GM19025 (cell line): ENCODE data around the gene NSUN4.
"Not testable (repeated sequence)": the region's sequence is repeated elsewhere in the genome, so short reads cannot be mapped to it uniquely, and the experiment has no call there.

Experiments
- ATAC-seq: cut with Tn5 transposase; IDR thresholded peaks from one replicate; pipeline ENCODE4 v1.9.1; 2021; ENCODE audit warnings: mild to moderate bottlenecking, low read depth, moderate library complexity; ENCODE audit not compliant: unreplicated experiment

NSUN4 gene

DNA sequence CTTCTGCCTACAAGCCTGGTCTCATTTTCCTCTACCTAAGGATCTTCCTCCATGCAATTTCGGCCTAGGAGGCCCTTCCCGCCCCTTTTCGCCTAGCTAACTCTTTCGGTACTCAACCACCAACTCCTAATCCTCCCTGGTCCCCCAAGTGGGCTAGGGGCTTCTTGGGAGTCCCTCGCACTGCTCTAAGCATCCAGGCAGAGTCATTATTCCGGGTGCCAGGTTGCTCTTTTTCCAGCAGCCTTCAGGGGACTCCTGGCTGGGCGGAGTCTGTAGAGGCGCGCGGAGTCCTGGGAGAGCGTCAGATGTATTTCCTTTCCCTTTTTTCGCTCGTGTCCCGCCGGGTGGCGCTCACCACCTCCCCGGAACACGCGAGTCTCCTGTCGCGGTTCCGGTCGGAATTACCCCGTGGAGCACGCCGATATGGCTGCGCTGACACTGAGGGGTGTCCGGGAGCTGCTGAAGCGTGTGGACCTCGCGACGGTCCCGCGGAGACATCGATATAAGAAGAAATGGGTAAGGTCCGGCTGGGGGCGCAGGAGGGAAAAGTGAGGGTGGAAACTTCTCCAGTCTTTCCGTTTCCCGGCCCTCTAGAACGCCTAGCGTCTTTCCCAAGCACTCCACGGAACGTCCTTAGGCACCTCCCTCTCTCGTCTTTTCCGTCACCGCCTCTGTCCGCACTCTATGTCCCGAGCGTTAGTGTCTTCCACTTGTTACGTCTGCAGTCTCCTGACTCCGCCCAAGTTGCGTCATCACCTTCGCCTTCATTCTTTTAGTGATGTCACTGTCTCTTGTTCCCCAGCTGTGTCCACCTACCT is at the start of gene NSUN4:
NSUN4 (plus strand) TSS at position 404 of the 818 bp plus-strand sequence; CDS start at position 424, 20 bp downstream.
- peak; percentile 75 for ATAC-seq

- no peak for ATAC-seq
Observed at GRCh38 chr1:46295306-46295705, 45.3 kb upstream of the NSUN4 start.

- no peak for ATAC-seq
Observed at GRCh38 chr1:46298387-46298786, 42.2 kb upstream of the NSUN4 start.

DNA sequence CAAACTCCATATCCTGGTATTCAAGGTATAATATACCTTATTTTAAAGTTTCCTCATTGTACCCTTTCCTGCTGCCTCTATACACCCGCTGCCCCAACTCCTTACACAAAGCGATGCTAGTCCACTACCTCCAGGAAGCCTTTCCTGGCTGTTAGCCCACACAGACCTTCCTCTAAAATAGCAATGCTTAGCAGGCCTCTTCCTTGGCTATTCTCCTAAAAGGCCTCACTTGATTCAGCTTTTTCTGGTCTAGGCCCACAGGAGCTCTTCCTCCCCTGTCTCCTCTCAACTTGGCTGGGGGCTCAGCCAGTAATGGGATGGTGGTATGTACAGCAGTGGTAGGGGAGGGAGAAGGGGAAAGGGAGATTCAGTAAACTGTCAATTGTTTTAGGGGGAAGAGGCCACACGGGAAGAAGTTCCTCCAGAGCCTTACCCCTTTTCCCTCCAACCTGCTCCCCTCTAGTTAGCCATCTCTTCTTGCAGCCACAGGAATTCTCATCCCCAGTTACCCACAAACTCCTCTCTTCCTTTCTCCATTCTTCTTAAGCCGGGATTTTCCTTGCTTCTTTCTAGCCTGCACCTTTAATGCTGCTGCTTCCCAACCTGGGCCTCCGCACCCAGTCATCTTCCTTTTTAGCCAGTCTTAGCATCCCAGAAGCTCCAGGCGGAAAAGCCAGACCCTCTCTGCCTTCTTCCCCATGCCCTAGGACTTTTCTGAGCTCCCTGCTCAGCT is 39.8 kb upstream of the NSUN4 start:
- ATAC-seq, result no peak

DNA sequence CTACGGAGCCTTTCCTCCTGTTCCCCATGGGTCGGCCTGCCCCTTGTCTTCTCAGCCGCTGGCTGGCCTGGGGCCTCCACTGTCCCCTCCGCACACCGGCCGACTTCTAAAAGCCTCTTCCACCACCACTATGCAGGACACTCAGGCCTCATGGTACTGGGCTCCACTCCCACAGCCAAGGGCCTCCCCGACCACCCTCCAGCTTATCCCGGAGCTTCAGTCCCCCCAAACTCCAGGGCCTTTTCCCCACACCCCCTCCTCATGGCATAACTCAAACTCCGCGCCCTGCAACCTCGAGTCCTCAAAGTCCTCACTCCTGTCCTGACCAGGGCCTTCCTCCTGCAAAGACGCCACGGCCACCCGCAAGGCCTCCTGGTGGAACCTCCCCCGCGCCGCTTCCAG is 39.2 kb upstream of the NSUN4 start:
- no peak for ATAC-seq

DNA sequence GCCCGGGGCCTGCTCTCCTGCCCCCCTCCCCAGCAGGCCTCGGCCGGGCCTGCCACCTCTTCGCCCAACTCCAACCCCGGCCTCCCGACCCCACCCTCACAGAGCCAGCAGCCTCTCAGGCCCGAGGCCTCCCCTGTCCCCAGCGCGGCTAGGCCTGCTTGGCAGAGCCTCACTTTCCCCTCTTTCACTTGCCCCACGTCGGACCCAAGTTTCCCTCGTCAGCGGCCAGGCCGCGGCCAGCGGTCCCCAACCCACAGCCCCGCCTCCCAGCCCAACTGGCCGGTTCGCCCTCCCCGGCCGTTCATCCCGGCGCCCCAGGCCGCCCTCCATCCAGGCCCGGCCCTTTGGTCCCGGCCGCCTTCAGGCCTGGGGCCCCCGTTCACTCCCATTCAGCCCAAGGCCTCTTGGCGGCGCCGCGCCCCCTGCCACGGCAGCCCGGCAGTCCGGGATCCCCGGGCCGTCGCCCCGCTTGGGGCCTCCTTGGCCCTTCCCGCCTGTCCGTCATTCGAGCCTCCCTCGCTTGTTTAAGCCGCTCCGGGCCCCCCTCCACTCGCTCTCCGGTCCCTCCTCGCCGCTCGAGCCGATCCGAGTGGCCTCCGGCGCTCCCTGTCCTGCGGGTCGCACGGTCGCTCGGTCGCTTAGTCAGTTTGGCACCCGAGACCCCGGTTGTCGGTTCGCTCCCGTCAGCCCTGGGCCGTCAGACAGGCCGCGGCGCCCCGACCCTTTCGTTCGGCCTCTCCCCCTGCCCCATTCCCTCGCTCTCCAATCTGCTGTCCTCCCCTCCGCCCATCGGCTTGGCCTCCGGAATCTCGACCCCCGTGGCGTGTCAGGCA is 38.6 kb upstream of the NSUN4 start:
- no peak for ATAC-seq

DNA sequence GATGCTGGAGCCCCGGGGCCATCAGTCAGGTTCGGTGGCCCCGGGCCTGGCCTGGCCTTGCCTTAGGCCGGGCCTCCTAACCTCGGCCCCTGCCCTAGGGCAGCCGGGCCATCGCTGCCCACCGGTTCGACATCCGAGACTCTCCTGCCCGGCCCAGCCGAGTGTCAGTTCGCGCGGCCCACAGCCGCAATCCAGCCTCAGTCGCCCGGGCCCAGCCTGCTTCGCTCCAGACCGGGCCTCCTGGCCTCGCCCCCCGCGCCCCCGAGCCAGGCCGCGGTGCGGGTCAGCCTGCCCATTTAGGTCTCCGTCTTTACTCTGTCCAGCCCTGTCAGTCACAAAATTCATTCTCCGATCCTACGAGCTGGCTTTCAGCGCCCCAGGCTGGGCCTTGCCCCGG is 38.0 kb upstream of the NSUN4 start:
- peak; percentile 1 for ATAC-seq

DNA sequence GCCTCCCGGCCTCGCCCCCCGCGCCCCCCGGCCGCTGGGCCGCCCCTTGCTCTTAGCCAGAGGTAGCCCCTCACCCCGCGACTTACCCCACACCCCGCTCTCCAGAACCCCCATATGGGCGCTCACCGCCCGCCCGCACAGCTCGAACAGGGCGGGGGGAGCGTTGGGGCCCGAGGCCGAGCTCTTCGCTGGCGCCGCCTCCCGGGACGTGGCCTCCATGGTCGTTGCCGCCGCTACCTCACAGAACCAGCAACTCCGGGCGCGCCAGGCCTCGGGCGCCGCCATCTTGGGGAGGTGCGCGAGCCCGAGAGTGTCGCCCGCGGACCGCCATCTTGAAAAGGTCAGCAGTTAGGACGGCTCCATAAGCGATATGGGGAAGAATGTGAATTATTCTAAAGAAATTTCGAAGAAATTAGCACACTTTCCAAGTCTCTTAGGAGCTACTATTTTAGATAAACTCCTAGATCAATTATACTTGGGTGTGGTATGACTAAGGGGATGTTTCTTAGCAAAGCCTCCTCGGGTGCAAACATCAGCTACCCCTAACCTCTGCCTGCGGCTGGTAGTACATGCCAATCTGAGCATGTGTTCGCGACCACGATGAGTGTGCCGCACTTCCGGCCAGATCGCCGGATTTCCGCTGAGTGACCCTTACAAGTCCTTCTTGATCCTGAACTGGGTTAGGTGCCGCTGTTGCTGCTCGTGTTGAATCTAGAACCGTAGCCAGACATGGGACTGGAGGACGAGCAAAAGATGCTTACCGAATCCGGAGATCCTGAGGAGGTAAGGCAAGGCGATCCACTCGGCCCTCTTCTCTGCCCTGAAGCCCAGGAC is 37.4 kb upstream of the NSUN4 start, which contains the start of the genes LRRC41 and UQCRH:
LRRC41 (minus strand) TSS at position 579 of the 834 bp plus-strand sequence; CDS start at position 285, 294 bp downstream.
UQCRH (plus strand) TSS at position 661 of the 834 bp plus-strand sequence; CDS start at position 730, 69 bp downstream.
- peak; percentile 76 for ATAC-seq

DNA sequence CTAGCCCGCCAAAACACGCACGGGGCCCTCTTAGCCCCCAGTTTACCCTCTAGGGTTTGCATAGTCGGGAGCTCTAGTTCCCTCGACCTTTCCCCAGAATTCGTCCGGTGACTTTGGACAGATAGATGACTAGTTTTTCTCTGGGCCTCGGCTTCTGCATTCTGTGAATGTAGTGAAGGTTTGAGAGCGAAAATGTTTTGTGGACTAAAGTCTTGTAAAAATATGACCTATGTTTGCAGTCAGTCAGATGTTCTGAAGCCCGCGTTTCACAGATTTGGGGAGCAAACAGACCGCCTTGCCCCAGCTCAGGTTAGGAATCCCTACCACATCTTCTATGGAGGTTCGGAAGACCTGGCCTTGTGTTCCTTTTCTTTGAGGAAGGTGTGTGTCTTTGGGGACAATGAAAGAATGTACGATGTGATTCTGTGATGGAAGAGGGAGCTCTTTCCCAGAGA is 36.7 kb upstream of the NSUN4 start:
- no peak for ATAC-seq

DNA sequence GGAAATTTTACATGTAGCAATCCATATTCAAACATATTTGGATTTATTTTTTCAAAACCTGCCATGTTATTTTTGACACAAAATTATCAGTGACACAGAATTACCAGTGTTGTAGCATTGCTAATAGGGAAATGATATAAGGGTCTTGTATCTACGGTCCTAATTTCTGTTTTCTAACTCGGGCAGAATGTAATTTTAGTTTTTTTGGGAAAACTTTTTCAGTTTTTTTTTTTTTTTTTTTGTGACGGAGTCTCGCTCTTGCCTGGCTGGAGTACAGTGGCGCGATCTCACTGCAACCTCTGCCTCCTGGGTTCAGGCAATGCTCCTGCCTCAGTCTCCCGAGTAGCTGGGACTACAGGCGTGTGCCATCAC is 34.5 kb upstream of the NSUN4 start:
- no peak for ATAC-seq

GRCh38 chr1:46309401-46310159 is 31.0 kb upstream of the NSUN4 start:
- ATAC-seq, result no peak

DNA sequence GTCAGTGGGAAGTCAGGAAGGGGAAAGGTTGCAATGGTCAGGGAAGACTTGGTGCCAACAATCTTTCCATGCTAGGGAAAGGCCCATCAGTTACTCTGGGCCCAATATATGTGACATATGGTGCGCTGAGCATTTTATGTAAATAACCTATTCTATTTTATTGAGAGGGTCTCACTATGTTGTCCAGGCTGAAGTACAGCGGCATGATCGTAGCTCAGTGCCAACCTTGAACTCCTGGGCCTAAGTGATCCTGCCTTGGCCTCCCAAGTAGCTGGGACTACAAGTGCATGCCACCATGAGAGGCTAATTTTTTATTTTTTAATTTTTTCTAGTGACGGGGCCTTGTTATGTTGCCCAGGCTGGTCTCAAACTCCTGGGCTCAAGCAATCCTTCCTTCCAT is 30.3 kb upstream of the NSUN4 start:
- ATAC-seq, result no peak

- ATAC-seq, result no peak
Observed at GRCh38 chr1:46315669-46316403, 24.8 kb upstream of the NSUN4 start.

DNA sequence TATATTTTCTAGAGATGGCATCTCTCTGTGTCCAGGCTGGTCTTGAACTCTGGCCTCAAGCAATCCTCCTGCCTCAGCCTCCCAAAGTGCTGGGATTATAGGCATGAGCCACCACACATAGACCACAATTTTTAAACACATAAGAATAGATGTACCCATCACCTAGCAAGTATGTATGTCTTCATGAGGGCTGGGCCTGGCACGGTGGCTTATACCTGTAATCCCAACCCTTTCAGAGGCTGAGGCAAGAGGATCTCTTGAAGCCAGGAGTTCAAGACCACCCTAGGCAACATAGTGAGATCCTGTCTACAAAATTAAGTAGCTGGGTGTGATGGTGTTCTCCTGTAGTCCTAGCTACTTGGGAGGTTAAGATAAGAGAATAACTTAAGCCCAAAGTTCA is 23.3 kb upstream of the NSUN4 start:
- no peak for ATAC-seq

GRCh38 chr1:46319301-46319700 is 21.3 kb upstream of the NSUN4 start:
- not testable (repeated sequence) for ATAC-seq

- ATAC-seq, result not testable (repeated sequence)
Observed at GRCh38 chr1:46319960-46320914, 20.4 kb upstream of the NSUN4 start.

DNA sequence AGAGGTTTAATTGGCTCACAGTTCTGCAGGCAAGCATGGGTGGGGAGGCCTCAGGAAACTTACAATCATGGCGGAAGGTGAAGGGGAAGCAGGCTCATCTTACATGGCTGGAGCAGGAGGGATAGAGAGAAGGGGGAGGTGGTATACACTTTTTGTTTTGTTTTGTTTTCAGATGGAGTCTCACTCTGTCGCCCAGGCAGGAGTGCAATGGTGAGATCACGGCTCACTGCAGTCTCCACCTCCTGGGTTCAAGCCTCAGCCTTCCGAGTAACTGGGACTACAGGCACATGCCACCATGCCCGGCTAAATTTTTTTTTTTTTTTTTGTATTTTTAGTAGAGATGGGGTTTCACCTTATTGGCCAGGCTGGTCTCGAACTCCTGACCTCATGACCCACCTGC is 18.4 kb upstream of the NSUN4 start:
- ATAC-seq, result not testable (repeated sequence)
